CD4-positive, alpha-beta T cell (primary cell): Measurements from ENCODE around the gene PDS5A. TPM values are rescaled to one million over a fixed set of nuclear protein-coding genes. Genes with fewer than 3 reads are reported as not detected.

Experiments used
- ATAC-seq: fragments of 200-7000 bp; cut with Tn5 transposase; one replicate; pipeline ENCODE4 v1.10.0; 2022; ENCODE audit warnings: mild to moderate bottlenecking; ENCODE audit not compliant: poor library complexity
- CTCF ChIA-PET: fragments of 350-600 bp; sonication (Branson Sonifier 250); formaldehyde crosslinking; loops from one replicate; lab custom pipeline; 2021; ENCODE audit warnings: antibody characterized with exemption, inconsistent platforms; lab: Charles Lee
- POLR2A ChIA-PET: fragments of 350-600 bp; sonication (Branson Sonifier 250); formaldehyde crosslinking; loops from one replicate; lab custom pipeline; 2021; ENCODE audit warnings: antibody characterized with exemption, inconsistent platforms; lab: Charles Lee
- DNase-seq, 14 experiments: peaks; one replicate each; pipeline ENCODE4 v3.0.0-alpha.2; 2013 to 2020; ENCODE audit warnings: mixed read lengths in 2 of 14
- H3K27ac ChIP-seq, 2 donors: one replicate each; pipeline versions ENCODE4 v1.5.1 to v1.7.0; 2013; ENCODE audit warnings: low read length in 2 of 2, low read depth in 1 of 2, mild to moderate bottlenecking in 1 of 2
- H3K27me3 ChIP-seq, 2 experiments: 1 replicate in 1 of 2; 2 replicates in 1 of 2; pipeline versions ENCODE4 v1.6.1 to v1.7.0; 2013; ENCODE audit warnings: low read length in 2 of 2, control low read depth in 1 of 2, mild to moderate bottlenecking in 1 of 2, moderate library complexity in 1 of 2; ENCODE audit not compliant: insufficient read depth in 2 of 2, control insufficient read depth in 1 of 2
- H3K36me3 ChIP-seq: one replicate; pipeline ENCODE4 v1.6.1; 2013; ENCODE audit warnings: low read length, control low read depth; ENCODE audit not compliant: insufficient read depth
- H3K4me1 ChIP-seq: one replicate; pipeline ENCODE4 v1.6.1; 2013; ENCODE audit warnings: low read length, control low read depth; ENCODE audit not compliant: insufficient read depth
- H3K4me3 ChIP-seq: one replicate; pipeline ENCODE4 v1.5.1; 2013; ENCODE audit warnings: mild to moderate bottlenecking, low read length, moderate library complexity
- H3K9me3 ChIP-seq, 2 experiments: 1 replicate in 1 of 2; 2 replicates in 1 of 2; pipeline versions ENCODE4 v1.6.1 to v1.7.0; 2013; ENCODE audit warnings: low read length in 2 of 2, mild to moderate bottlenecking in 2 of 2, control low read depth in 1 of 2, moderate library complexity in 1 of 2; ENCODE audit not compliant: control insufficient read depth in 1 of 2, insufficient read depth in 1 of 2
- H3K27ac Mint-ChIP-seq: one replicate; pipeline ENCODE4 v1.8.0; 2020; ENCODE audit warnings: mixed read lengths
- H3K27me3 Mint-ChIP-seq: one replicate; pipeline ENCODE4 v1.8.0; 2021; ENCODE audit warnings: mixed read lengths
- H3K36me3 Mint-ChIP-seq: one replicate; pipeline ENCODE4 v1.8.0; 2021; ENCODE audit warnings: low read depth, mixed read lengths
- H3K4me1 Mint-ChIP-seq: one replicate; pipeline ENCODE4 v1.8.0; 2021; ENCODE audit warnings: low read depth, mixed read lengths
- H3K4me3 Mint-ChIP-seq: one replicate; pipeline ENCODE4 v1.8.0; 2020; ENCODE audit warnings: mild to moderate bottlenecking, mixed read lengths
- H3K9me3 Mint-ChIP-seq: one replicate; pipeline ENCODE4 v1.8.0; 2020; ENCODE audit warnings: mixed read lengths
- intact Hi-C, 2 experiments: fragments of 100-400 bp; cut with DNase I in 1 of 2; cut with micrococcal nuclease in 1 of 2; formaldehyde crosslinking; loops; one replicate each; pipeline versions ENCODE4 v1.15.1 to v1.9.0; 2023 to 2025; cut with DNase I, micrococcal nuclease
- total RNA-seq, 174 experiments: library from RNA in 2 of 174; stranded (reverse) in 2 of 174; gene quantifications; one replicate each; pipeline ENCODE4 v1.2.3 and lab custom pipeline; 2021 to 2026
- TF ChIP-seq, protein P1 (sequence below): fragments of 200-600 bp; IDR thresholded peaks from one replicate; pipeline ENCODE4 v1.8.0; 2022; ENCODE audit warnings: antibody characterized with exemption, mild to moderate bottlenecking

Gene PDS5A
- total RNA-seq, 2 experiments from 2014 or later: 80.0 to 80.6 TPM

DNA sequence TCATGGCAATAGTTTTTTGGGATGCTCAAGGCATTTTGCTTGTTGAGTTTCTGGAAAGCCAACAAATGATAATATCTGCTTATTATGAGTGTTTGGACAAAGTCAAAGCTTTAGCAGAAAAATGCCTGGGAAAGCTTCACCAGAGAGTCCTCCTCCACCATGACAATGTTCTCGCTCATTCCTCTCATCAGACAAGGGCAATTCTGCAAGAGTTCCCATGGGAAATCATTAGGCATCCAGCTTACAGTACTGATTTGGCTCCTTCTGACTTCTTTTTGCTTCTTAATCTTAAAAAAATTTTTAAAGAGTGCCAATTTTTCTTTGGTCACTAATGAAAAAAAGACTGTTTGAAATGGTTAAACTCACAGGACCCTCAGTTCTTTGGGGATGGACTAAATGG lies 143.4 kb downstream of the PDS5A start:
- no peaks in the 10 kb centered on the region for H3K4me1 Mint-ChIP-seq
- Histone ChIP-seq H3K4me3 (no peak overlapping the region), H3K9me3 (no peaks in the 10 kb centered on the region), H3K36me3 (peaks cover 78% of the 10 kb centered on the region), H3K27ac (no peak overlapping the region), H3K27me3 (no peaks in the 10 kb centered on the region), H3K4me1 (no peaks in the 10 kb centered on the region)
- H3K27ac Mint-ChIP-seq: no peak overlapping the region
- H3K36me3 Mint-ChIP-seq: peaks cover 81% of the 10 kb centered on the region
- ATAC-seq: no peak
- ChIA-PET POLR2A (interaction anchor here (0.6 kb wide), 3 partner anchors 49 to 885 kb away, joined by 3 to 4 read pairs (median 4); no protein-coding TSS in a partner anchor), CTCF (no interaction called here)
- H3K27me3 Mint-ChIP-seq: no peaks in the 10 kb centered on the region
- no peak for DNase-seq
- H3K9me3 Mint-ChIP-seq: no peaks in the 10 kb centered on the region
- intact Hi-C loops: no loop called here
- H3K4me3 Mint-ChIP-seq: no peak overlapping the region
- TF ChIP-seq, protein P1, sequence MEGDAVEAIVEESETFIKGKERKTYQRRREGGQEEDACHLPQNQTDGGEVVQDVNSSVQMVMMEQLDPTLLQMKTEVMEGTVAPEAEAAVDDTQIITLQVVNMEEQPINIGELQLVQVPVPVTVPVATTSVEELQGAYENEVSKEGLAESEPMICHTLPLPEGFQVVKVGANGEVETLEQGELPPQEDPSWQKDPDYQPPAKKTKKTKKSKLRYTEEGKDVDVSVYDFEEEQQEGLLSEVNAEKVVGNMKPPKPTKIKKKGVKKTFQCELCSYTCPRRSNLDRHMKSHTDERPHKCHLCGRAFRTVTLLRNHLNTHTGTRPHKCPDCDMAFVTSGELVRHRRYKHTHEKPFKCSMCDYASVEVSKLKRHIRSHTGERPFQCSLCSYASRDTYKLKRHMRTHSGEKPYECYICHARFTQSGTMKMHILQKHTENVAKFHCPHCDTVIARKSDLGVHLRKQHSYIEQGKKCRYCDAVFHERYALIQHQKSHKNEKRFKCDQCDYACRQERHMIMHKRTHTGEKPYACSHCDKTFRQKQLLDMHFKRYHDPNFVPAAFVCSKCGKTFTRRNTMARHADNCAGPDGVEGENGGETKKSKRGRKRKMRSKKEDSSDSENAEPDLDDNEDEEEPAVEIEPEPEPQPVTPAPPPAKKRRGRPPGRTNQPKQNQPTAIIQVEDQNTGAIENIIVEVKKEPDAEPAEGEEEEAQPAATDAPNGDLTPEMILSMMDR: no peak

DNA sequence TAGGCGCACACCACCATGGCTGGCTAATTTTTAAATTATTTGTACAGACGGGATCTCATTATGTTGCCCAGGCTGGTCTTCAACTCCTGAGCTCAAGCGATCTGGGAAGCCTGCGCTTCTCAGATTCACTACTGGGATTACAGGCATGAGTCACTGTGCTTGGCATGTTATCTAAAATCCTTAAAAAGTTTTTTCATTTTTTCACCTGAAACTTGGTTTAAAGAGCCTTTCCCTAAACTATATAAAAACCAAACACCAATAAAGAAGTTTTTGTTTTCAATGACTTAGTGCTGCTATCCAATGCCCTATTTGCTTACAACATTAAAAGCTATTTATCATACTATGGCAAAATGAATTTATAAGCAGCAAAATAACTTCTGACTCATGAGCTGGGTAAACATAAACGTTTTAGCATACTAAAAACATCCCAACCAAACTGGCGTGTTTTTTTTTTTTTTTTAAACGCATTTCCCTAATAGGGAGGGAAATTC lies 151.9 kb downstream of the PDS5A start:
- Histone ChIP-seq H3K4me1 (no peaks in the 10 kb centered on the region), H3K36me3 (peaks cover 34% of the 10 kb centered on the region), H3K4me3 (no peak overlapping the region), H3K27ac (no peak overlapping the region), H3K9me3 (no peaks in the 10 kb centered on the region), H3K27me3 (no peaks in the 10 kb centered on the region)
- no peak overlapping the region for H3K27ac Mint-ChIP-seq
- no peaks in the 10 kb centered on the region for H3K9me3 Mint-ChIP-seq
- POLR2A ChIA-PET: no interaction called here
- intact Hi-C loops: no loop called here
- CTCF ChIA-PET: interaction anchor here (0.6 kb wide), 1 partner anchor 131 kb away, joined by 3 read pairs; no protein-coding TSS in a partner anchor
- no peak for ATAC-seq
- no peak overlapping the region for H3K4me3 Mint-ChIP-seq
- no peaks in the 10 kb centered on the region for H3K27me3 Mint-ChIP-seq
- H3K36me3 Mint-ChIP-seq: peaks cover 72% of the 10 kb centered on the region
- DNase-seq: no peak
- H3K4me1 Mint-ChIP-seq: no peaks in the 10 kb centered on the region
- TF ChIP-seq, protein P1: no peak

DNA sequence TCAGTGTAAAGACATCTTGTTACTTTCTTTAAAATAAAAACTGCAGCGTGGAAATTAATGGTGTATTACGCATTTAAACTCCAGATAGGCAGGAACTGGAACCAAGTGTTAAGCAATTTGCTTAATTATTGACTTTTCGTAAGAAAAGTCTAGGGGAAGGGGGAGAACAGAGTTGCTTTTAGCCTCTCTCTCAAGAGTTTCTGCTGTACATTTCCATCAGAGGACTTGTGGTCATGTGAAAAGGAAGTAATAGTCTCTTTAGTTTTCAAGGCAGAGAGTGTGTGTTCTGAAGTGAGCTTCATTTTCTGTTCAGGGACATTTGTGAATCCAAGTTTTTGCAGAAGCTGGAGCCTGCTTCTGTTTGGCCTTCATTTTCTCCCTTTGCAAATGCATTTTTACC lies 152.6 kb downstream of the PDS5A start:
- peaks cover 65% of the 10 kb centered on the region for H3K36me3 Mint-ChIP-seq

More for the DNA sequence above, 152.6 kb downstream of the PDS5A start:
- Histone ChIP-seq H3K36me3 (peaks cover 29% of the 10 kb centered on the region), H3K4me1 (no peaks in the 10 kb centered on the region), H3K9me3 (no peaks in the 10 kb centered on the region), H3K4me3 (no peak overlapping the region), H3K27me3 (no peaks in the 10 kb centered on the region), H3K27ac (no peak overlapping the region)
- ChIA-PET CTCF (no interaction called here), POLR2A (no interaction called here)
- Mint-ChIP-seq H3K4me3 (no peak overlapping the region), H3K27me3 (no peaks in the 10 kb centered on the region), H3K27ac (no peak overlapping the region), H3K4me1 (no peaks in the 10 kb centered on the region), H3K9me3 (no peaks in the 10 kb centered on the region)
- intact Hi-C loops: no loop called here
- ATAC-seq (no peak), DNase-seq (no peak)
- TF ChIP-seq, protein P1: no peak
